ENCODE data around the gene ADCY7.

DNA sequence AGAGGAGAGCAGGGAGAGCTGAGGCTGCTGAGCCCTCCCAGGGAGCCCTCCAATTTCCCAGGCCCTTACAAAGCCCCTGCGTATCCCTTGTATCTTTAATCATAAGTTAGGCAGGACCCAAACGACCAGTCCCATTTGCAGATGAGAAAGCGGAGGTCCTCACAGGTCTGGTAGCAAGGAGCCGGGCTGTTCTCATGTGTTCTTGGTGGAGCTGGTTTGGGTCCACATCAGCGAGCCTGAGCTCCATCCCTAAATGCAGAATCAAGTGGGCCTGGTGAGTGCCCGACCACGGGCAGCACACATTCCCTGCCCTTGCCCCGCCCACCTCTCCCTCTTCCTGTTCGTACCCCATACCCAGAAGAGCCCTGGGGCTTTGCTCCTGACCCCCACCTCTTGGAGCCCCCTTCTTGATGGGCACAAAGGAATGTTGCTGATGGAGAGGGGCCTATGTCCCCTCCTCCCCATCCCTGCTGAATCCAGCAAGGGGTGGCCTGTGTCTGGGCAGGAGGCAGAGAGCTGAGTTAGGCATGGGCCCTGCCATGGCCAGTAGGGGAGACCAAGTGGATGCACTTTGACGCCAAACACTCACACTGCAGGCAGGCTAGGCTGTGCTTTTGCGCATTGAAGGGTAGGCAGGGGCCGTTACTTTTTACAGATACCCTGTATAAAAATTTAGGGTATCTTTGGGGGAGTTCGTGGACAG lies 18.3 kb upstream of the ADCY7 start:
- TF ChIP-seq, protein P1, sequence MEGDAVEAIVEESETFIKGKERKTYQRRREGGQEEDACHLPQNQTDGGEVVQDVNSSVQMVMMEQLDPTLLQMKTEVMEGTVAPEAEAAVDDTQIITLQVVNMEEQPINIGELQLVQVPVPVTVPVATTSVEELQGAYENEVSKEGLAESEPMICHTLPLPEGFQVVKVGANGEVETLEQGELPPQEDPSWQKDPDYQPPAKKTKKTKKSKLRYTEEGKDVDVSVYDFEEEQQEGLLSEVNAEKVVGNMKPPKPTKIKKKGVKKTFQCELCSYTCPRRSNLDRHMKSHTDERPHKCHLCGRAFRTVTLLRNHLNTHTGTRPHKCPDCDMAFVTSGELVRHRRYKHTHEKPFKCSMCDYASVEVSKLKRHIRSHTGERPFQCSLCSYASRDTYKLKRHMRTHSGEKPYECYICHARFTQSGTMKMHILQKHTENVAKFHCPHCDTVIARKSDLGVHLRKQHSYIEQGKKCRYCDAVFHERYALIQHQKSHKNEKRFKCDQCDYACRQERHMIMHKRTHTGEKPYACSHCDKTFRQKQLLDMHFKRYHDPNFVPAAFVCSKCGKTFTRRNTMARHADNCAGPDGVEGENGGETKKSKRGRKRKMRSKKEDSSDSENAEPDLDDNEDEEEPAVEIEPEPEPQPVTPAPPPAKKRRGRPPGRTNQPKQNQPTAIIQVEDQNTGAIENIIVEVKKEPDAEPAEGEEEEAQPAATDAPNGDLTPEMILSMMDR (IDR thresholded peaks at IDR 0.05; ENCODE audit: insufficient read depth, low read length) = no peak
- no peak for TF ChIP-seq REST (IDR thresholded peaks at IDR 0.05; ENCODE audit: insufficient replicate concordance, low read depth)
- no peak for TF ChIP-seq POLR2AphosphoS5 (IDR thresholded peaks at IDR 0.05; ENCODE audit: low read depth)
